Endothelial cell of umbilical vein (primary cell): ENCODE results near the gene CEP152.

Source experiments
- CTCF ChIP-seq, 2 donors: IDR thresholded peaks; 1 replicate in 1 of 2; 2 replicates in 1 of 2; pipeline ENCODE4 v1.5.1; 2011; ENCODE audit warnings: low read length in 2 of 2, mild to moderate bottlenecking in 2 of 2, moderate library complexity in 2 of 2, control low read depth in 1 of 2, inconsistent platforms in 1 of 2, low read depth in 1 of 2; ENCODE audit not compliant: insufficient read depth in 1 of 2; ENCODE audit errors: extremely low read depth in 1 of 2
- EZH2 ChIP-seq: IDR thresholded peaks from 2 replicates; pipeline ENCODE4 v1.6.1; 2012; ENCODE audit warnings: borderline replicate concordance, low read depth, mild to moderate bottlenecking, moderate library complexity, low read length, inconsistent platforms; ENCODE audit not compliant: severe bottlenecking
- JUN ChIP-seq: IDR thresholded peaks from 2 replicates; pipeline ENCODE4 v1.6.1; 2011; ENCODE audit warnings: borderline replicate concordance, low read depth; ENCODE audit not compliant: insufficient read length, insufficient read depth
- MAX ChIP-seq: IDR thresholded peaks from 2 replicates; pipeline ENCODE4 v1.6.1; 2011; ENCODE audit not compliant: insufficient read depth, insufficient read length
- MYC ChIP-seq: IDR thresholded peaks from one replicate; pipeline ENCODE4 v1.6.1; 2011; ENCODE audit warnings: mild to moderate bottlenecking, low read depth, low read length
- POLR2A ChIP-seq: IDR thresholded peaks from 2 replicates; pipeline ENCODE4 v1.6.1; 2012; ENCODE audit warnings: low read depth, mild to moderate bottlenecking, control low read depth, low read length
- POLR2AphosphoS5 ChIP-seq: IDR thresholded peaks from 2 replicates; pipeline ENCODE4 v1.6.1; 2012; ENCODE audit warnings: low read depth, mild to moderate bottlenecking, control low read depth, low read length, moderate library complexity; ENCODE audit not compliant: insufficient read depth

GRCh38 chr15:48828471-48828870, 17.6 kb upstream of the CEP152 start:
- TF ChIP-seq CTCF (IDR thresholded peaks at IDR 0.05; ENCODE audit: extremely low read depth in 1 of 2, insufficient read depth in 1 of 2, low read depth in 1 of 2, low read length in 2 of 2) = no peak
- no peak for TF ChIP-seq POLR2A
- TF ChIP-seq POLR2AphosphoS5 = no peak
- TF ChIP-seq JUN = no peak
- TF ChIP-seq MAX = no peak
- TF ChIP-seq EZH2 = no peak
- no peak for TF ChIP-seq MYC
